ENCODE results near the gene DYNC1H1.

GRCh38 chr14:102103062-102103695 lies 138.8 kb downstream of the DYNC1H1 start:
- TF ChIP-seq CTCF (IDR thresholded peaks at IDR 0.05), result no peak
- TF ChIP-seq POLR2A (IDR thresholded peaks at IDR 0.05), result no peak

Data from lower leg skin (tissue), 3 donors.